HepG2 (cell line): ENCODE results near the gene USP32. TPM values are rescaled to one million over a fixed set of nuclear protein-coding genes. Genes with fewer than 3 reads are reported as not detected.
A peak's percentile ranks its signal among the peaks of the same experiment; 100 is the strongest.

ENCODE experiments used
- ATAC-seq: fragments of 200-7000 bp; cut with Tn5 transposase; 3 replicates; pipeline ENCODE4 v1.9.1; 2020; ENCODE audit warnings: mild to moderate bottlenecking, moderate library complexity
- BruUV-seq: library from RNA; stranded (reverse); fragments of 400-500 nt; replicated peaks from 2 replicates; lab custom pipeline; 2021; lab: Mats Ljungman, UMichigan
- CTCF ChIA-PET: fragments of 300-600 bp; formaldehyde crosslinking; extraction: SDS; loops from one replicate; lab custom pipeline; 2021; ENCODE audit warnings: low total read pairs, inconsistent platforms, low intra/inter-chr PET ratio; lab: Yijun Ruan, JAX
- POLR2A ChIA-PET: fragments of 350-600 bp; sonication (Branson Sonifier 250); formaldehyde crosslinking; loops from one replicate; lab custom pipeline; 2020; ENCODE audit warnings: antibody characterized with exemption, inconsistent platforms; lab: Yijun Ruan, JAX
- DNase-seq: peaks from one replicate; pipeline ENCODE4 v3.0.0-alpha.2; 2015; ENCODE audit warnings: low spot score
- FAIRE-seq: peaks from 3 replicates; lab custom pipeline; 2011; peaks lifted over from hg19 to GRCh38; lab: Jason Lieb, UNC
- H2AFZ ChIP-seq: one replicate; pipeline ENCODE4 v1.6.1; 2011; ENCODE audit warnings: low read length, inconsistent platforms
- H3K27ac ChIP-seq: fragments of 300-600 bp; 3 replicates; pipeline ENCODE4 v1.8.0; 2011; ENCODE audit warnings: mixed run types, mild to moderate bottlenecking, mixed read lengths, low read length, inconsistent platforms; ENCODE audit not compliant: insufficient read depth; ENCODE audit errors: extremely low read length
- H3K27me3 ChIP-seq, 2 experiments: fragments of 200-600 bp in 1 of 2; 2 replicates in 1 of 2; 3 replicates in 1 of 2; pipeline versions ENCODE4 v1.6.0 to v1.8.0; 2011; ENCODE audit warnings: low read length in 2 of 2, mild to moderate bottlenecking in 2 of 2, moderate library complexity in 2 of 2, inconsistent platforms in 1 of 2; ENCODE audit not compliant: insufficient read depth in 2 of 2, control insufficient read depth in 1 of 2
- H3K36me3 ChIP-seq, 2 experiments: fragments of 200-600 bp in 1 of 2; replicated peaks in 1 of 2; 2 replicates in 1 of 2; 3 replicates in 1 of 2; pipeline versions ENCODE4 v1.5.1 to v1.8.0; 2011; ENCODE audit warnings: low read length in 2 of 2, inconsistent platforms in 1 of 2; ENCODE audit not compliant: insufficient read depth in 2 of 2, control insufficient read depth in 1 of 2
- H3K4me1 ChIP-seq: 2 replicates; pipeline ENCODE4 v1.5.1; 2012; ENCODE audit warnings: low read length, inconsistent platforms; ENCODE audit not compliant: insufficient read depth
- H3K4me2 ChIP-seq: 2 replicates; pipeline ENCODE4 v1.6.0; 2011; ENCODE audit warnings: low read depth, low read length, inconsistent platforms
- H3K4me3 ChIP-seq, 3 experiments: fragments of 200-600 bp in 1 of 3; sonication (generic), shearing (Covaris generic) in 1 of 3; replicated peaks in 1 of 3; 2 replicates each; pipeline ENCODE4 v1.5.1; 2011 to 2016; ENCODE audit warnings: low read length in 3 of 3, inconsistent platforms in 2 of 3, low read depth in 2 of 3, mild to moderate bottlenecking in 2 of 3, control low read depth in 1 of 3, mixed read lengths in 1 of 3; ENCODE audit not compliant: insufficient read depth in 1 of 3
- H3K79me2 ChIP-seq: one replicate; pipeline ENCODE4 v1.6.1; 2011; ENCODE audit warnings: low read length, inconsistent platforms; ENCODE audit not compliant: insufficient read depth
- H3K9ac ChIP-seq: 2 replicates; pipeline ENCODE4 v1.6.0; 2011; ENCODE audit warnings: mild to moderate bottlenecking, low read depth, low read length, inconsistent platforms; ENCODE audit not compliant: insufficient read depth
- H3K9me3 ChIP-seq: 2 replicates; pipeline ENCODE4 v1.5.1; 2012; ENCODE audit warnings: mild to moderate bottlenecking, low read length
- H4K20me1 ChIP-seq: 2 replicates; pipeline ENCODE4 v1.6.0; 2011; ENCODE audit warnings: inconsistent platforms, mild to moderate bottlenecking, low read length, moderate library complexity; ENCODE audit not compliant: insufficient read depth
- ATRX ChIP-seq: sonication (generic); formaldehyde crosslinking; IDR thresholded peaks from 2 replicates; pipeline ENCODE4 v1.4.0; 2020; ENCODE audit warnings: missing genetic modification reagents, borderline replicate concordance
- CEBPG ChIP-seq: IDR thresholded peaks from 2 replicates; pipeline ENCODE4 v1.6.1; 2016
- GZF1 ChIP-seq: sonication (generic); formaldehyde crosslinking; IDR thresholded peaks from 2 replicates; pipeline ENCODE4 v1.5.1; 2020; ENCODE audit warnings: mild to moderate bottlenecking, missing genetic modification reagents
- HES4 ChIP-seq: sonication (generic); formaldehyde crosslinking; IDR thresholded peaks from 2 replicates; pipeline ENCODE4 v1.9.0; 2021; ENCODE audit warnings: mild to moderate bottlenecking, missing genetic modification reagents, borderline replicate concordance
- KDM3A ChIP-seq: IDR thresholded peaks from 2 replicates; pipeline ENCODE4 v1.6.1; 2018; ENCODE audit warnings: low read depth, missing compliant biosample characterization
- MEIS2 ChIP-seq: sonication (generic); formaldehyde crosslinking; IDR thresholded peaks from 2 replicates; pipeline ENCODE4 v1.9.0; 2021; ENCODE audit warnings: mild to moderate bottlenecking, missing genetic modification reagents
- NKX3-1 ChIP-seq: sonication (generic); formaldehyde crosslinking; IDR thresholded peaks from 2 replicates; pipeline ENCODE4 v1.5.0; 2020; ENCODE audit warnings: missing genetic modification reagents
- SALL2 ChIP-seq: sonication (generic); formaldehyde crosslinking; IDR thresholded peaks from 2 replicates; pipeline ENCODE4 v1.8.1; 2023; ENCODE audit warnings: mild to moderate bottlenecking, missing genetic modification reagents, inconsistent platforms
- SKI ChIP-seq: fragments of 450-650 bp; IDR thresholded peaks from one replicate; pipeline ENCODE4 v1.6.1; 2018; ENCODE audit warnings: mild to moderate bottlenecking; ENCODE audit not compliant: partially characterized antibody
- TRIM24 ChIP-seq: sonication (generic); formaldehyde crosslinking; IDR thresholded peaks from 2 replicates; pipeline ENCODE4 v1.8.0; 2022; ENCODE audit warnings: mild to moderate bottlenecking, missing genetic modification reagents
- ZBTB20 ChIP-seq: sonication (generic); formaldehyde crosslinking; IDR thresholded peaks from 2 replicates; pipeline ENCODE4 v1.8.1; 2023; ENCODE audit warnings: missing genetic modification reagents, low read depth, mild to moderate bottlenecking, borderline replicate concordance
- ZNF761 ChIP-seq: sonication (generic); formaldehyde crosslinking; conservative IDR thresholded peaks from 2 replicates; pipeline ENCODE4 v1.4.0; 2020; ENCODE audit warnings: mild to moderate bottlenecking, missing genetic modification reagents
- in situ Hi-C: cut with HindIII; loops from 2 replicates; pipeline ENCODE4 v1.10.0; 2017; ENCODE audit warnings: low pct_unique_long_range_greater_than_20kb; ENCODE audit not compliant: extremely low pct_ligation_motif_present
- intact Hi-C: fragments of 100-400 bp; cut with micrococcal nuclease; formaldehyde crosslinking; loops from one replicate; pipeline ENCODE4 v1.10.0; 2022; ENCODE audit not compliant: unreplicated experiment
- polyA plus RNA-seq, 8 experiments: library from polyadenylated mRNA; depleted of rRNA in 3 of 8; stranded (reverse) in 7 of 8; unstranded in 1 of 8; fragments of >200 nt; fragmentation: Illumina TruSeq in 4 of 8; extraction: Trizol in 4 of 8; gene quantifications; 2 replicates each; pipeline versions ENCODE4 v1.2.1 to v1.2.3, GENCODE V29; 2011 to 2016; ENCODE audit warnings: low read depth in 4 of 8, missing spikeins in 1 of 8, mixed read lengths in 1 of 8; ENCODE audit not compliant: insufficient read depth in 1 of 8
- total RNA-seq, 5 experiments: library from RNA; depleted of rRNA; stranded (reverse); fragments of >200 nt; fragmentation: Illumina TruSeq; extraction: Trizol; gene quantifications; 2 replicates each; pipeline ENCODE4 v1.2.3, GENCODE V29; 2016; ENCODE audit warnings: low read depth in 1 of 5
- TF ChIP-seq, protein P1 (sequence below): sonication (generic); formaldehyde crosslinking; IDR thresholded peaks from 2 replicates; pipeline ENCODE4 v1.4.0; 2020; ENCODE audit warnings: missing genetic modification reagents, mild to moderate bottlenecking, borderline replicate concordance
- TF ChIP-seq, protein P2 (sequence below): sonication (generic); formaldehyde crosslinking; IDR thresholded peaks from 2 replicates; pipeline ENCODE4 v1.5.0; 2020; ENCODE audit warnings: missing genetic modification reagents

Gene USP32
- total and polyA plus RNA-seq, 2 of the 13 experiments (the other 11 are each of a cell fraction or from before 2014, with no cell fraction given) = 24.9 to 39.9 TPM

DNA sequence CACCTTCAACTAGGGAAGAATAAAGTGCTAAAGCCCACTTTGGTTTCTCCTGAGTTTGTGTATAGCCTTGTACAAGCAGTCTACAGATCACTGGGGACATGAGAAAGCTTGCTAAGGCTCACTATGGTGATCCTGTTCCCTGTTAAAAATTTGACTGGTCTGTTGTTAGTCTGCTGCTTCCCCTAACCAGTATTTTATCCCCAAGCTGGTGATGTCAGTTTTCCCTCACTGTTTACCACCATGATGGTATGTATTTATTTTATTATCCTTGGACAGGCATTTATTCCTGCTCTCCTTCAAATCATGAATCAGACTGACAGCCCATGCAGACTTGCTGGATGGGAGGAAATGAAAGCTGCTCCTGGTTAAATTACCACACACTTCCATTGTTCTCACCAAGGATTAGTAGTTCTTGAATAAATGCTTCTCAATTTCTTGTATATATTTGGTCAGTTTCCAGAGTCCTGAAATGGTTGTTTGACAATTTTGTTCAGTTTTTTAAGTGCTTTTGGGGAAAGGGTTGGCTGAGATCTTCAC is 142.6 kb downstream of the USP32 start:
- Histone ChIP-seq H3K4me2 (no peak overlapping the region), H3K9me3 (no peaks in the 10 kb centered on the region), H3K4me3 (no peak overlapping the region), H3K27me3 (no peaks in the 10 kb centered on the region), H3K36me3 (peaks cover 7 to 24% of the 10 kb centered on the region in 2 experiments; a peak in 4 of 5 replicates), H3K4me1 (no peaks in the 10 kb centered on the region), H4K20me1 (no peaks in the 10 kb centered on the region), H2AFZ (no peak overlapping the region), H3K9ac (no peak overlapping the region), H3K27ac (peak overlapping the region; percentile 1), H3K79me2 (no peaks in the 10 kb centered on the region)
- in situ Hi-C loops (no loop called here), intact Hi-C loops (no loop called here)
- ChIA-PET CTCF (no interaction called here), POLR2A (no interaction called here)
- FAIRE-seq = peak; percentile 30
- BruUV-seq = no TSS peak
- ATAC-seq = no peak
- TF ChIP-seq SKI = no peak
- TF ChIP-seq ZBTB20 = no peak
- no peak for TF ChIP-seq ZNF761 (CRISPR knock-in tag)
- no peak for TF ChIP-seq MEIS2 (CRISPR knock-in tag)
- TF ChIP-seq, protein P1, sequence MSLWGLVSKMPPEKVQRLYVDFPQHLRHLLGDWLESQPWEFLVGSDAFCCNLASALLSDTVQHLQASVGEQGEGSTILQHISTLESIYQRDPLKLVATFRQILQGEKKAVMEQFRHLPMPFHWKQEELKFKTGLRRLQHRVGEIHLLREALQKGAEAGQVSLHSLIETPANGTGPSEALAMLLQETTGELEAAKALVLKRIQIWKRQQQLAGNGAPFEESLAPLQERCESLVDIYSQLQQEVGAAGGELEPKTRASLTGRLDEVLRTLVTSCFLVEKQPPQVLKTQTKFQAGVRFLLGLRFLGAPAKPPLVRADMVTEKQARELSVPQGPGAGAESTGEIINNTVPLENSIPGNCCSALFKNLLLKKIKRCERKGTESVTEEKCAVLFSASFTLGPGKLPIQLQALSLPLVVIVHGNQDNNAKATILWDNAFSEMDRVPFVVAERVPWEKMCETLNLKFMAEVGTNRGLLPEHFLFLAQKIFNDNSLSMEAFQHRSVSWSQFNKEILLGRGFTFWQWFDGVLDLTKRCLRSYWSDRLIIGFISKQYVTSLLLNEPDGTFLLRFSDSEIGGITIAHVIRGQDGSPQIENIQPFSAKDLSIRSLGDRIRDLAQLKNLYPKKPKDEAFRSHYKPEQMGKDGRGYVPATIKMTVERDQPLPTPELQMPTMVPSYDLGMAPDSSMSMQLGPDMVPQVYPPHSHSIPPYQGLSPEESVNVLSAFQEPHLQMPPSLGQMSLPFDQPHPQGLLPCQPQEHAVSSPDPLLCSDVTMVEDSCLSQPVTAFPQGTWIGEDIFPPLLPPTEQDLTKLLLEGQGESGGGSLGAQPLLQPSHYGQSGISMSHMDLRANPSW (CRISPR knock-in tag) = no peak
- no peak for TF ChIP-seq TRIM24 (CRISPR knock-in tag)
- TF ChIP-seq ATRX (CRISPR knock-in tag) = no peak
- TF ChIP-seq, protein P2, sequence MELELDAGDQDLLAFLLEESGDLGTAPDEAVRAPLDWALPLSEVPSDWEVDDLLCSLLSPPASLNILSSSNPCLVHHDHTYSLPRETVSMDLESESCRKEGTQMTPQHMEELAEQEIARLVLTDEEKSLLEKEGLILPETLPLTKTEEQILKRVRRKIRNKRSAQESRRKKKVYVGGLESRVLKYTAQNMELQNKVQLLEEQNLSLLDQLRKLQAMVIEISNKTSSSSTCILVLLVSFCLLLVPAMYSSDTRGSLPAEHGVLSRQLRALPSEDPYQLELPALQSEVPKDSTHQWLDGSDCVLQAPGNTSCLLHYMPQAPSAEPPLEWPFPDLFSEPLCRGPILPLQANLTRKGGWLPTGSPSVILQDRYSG (CRISPR knock-in tag) = no peak
- TF ChIP-seq CEBPG (CRISPR knock-in tag) = no peak
- no peak for TF ChIP-seq GZF1 (CRISPR knock-in tag)
- no peak for TF ChIP-seq SALL2
- no peak for TF ChIP-seq HES4 (CRISPR knock-in tag)
- no peak for TF ChIP-seq KDM3A (CRISPR knock-in tag)
- TF ChIP-seq NKX3-1 (CRISPR knock-in tag) = no peak
- no peak for DNase-seq
